ENCODE results near the gene TRIM27.
"Not testable (repeated sequence)": the region's sequence is repeated elsewhere in the genome, so short reads cannot be mapped to it uniquely, and the experiment has no call there.

The TRIM27 gene

DNA sequence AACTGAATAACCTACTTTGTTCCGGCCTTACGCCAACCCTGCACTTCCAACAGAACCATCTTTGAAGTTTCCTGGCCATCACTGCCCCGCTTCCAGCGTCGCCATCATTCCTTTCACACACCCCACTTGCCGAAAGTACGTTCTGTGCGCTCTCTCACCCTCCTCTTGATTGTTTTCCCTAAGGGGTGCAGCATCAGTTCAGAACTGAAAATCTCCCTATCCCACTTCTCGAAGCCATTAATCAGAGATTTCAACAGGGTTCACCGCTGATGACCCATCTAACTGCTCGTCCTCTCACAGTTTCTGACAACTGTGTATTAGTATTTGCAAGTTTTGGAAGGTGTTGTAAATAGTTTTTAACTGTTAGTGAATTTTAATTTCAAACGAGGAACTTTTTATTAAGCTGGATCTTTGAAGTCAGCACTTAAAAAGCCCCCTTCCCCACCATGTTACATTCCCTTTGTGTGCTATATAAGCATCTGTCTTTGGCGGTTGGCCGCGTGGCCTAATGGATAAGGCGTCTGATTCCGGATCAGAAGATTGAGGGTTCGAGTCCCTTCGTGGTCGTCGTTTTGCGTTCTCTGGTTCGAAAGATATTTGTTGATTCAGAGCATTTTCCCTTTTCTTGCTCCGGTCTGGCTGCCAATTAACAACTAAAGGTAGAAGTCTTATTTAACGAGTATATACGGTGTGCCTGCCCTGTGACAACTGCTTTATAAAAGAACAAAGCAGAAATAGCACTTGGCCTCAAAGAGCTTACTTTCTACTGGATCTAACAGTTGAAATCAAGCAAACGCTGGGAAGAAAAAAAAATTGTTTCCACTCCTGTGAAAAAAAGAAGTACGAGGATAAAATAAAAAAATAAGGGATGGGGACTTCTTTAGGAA lies 42.6 kb downstream of the TRIM27 start:
- Histone ChIP-seq H3K4me1 (ENCODE audit: control insufficient read depth, low read depth, low read length) (no peaks in the 10 kb centered on the region), H2AK5ac (ENCODE audit: low read length) (no peak overlapping the region), H3K27me3 (ENCODE audit: insufficient read depth, low read length, poor library complexity) (no peaks in the 10 kb centered on the region), H3K23ac (ENCODE audit: low read length) (no peak overlapping the region), H3K36me3 (ENCODE audit: control insufficient read depth, insufficient read depth, low read length) (no peaks in the 10 kb centered on the region), H3K27ac (ENCODE audit: low read depth, low read length) (no peak overlapping the region), H3K56ac (ENCODE audit: low read length) (peak overlapping the region; percentile 76), H2BK15ac (replicated peaks; ENCODE audit: low read depth) (no peak overlapping the region), H3K4me3 (ENCODE audit: low read length) (peak overlapping the region; percentile 28), H4K5ac (ENCODE audit: low read length) (no peak overlapping the region), H3K18ac (ENCODE audit: low read length) (no peak overlapping the region), H2BK120ac (ENCODE audit: low read depth, low read length) (no peak overlapping the region), H3K4me2 (ENCODE audit: low read length) (peak overlapping the region; percentile 6), H4K8ac (ENCODE audit: low read depth, low read length) (no peak overlapping the region), H3K4ac (ENCODE audit: low read depth, low read length) (no peak overlapping the region), H2BK5ac (ENCODE audit: low read length) (no peak overlapping the region), H3K9ac (ENCODE audit: low read length) (peak overlapping the region; percentile 31), H3K79me1 (ENCODE audit: low read length) (no peaks in the 10 kb centered on the region), H3K79me2 (ENCODE audit: control insufficient read depth, insufficient read depth, low read length) (no peaks in the 10 kb centered on the region)
- DNase-seq: peak; percentile 84
- WGBS (ENCODE audit: extremely low coverage, insufficient coverage, low lambda C conversion rate): no CpG with 5 or more reads among the region's 28 CpGs

DNA sequence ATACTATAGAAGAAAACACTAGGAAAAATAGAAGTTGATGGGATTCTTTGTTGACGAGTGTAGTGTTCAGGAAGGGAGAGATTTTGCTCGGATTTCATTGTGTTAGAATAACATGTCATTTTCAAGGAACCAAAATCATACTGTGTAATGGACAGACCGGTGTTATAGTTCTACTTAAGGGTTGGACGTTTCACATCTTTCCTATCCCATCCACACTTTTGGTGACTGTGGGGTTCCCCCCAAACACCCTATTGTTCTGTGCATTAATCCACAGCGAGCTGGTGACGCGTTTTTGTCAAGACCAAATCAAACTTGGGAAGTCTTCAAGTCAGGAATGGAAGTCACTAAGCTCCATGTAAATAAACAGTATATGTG lies 43.3 kb downstream of the TRIM27 start:
- no peak overlapping the region for H2BK5ac ChIP-seq (ENCODE audit: low read length)
- H2BK15ac ChIP-seq (replicated peaks; ENCODE audit: low read depth): no peak overlapping the region
- H3K56ac ChIP-seq (ENCODE audit: low read length): peak overlapping the region; percentile 76
- H3K4me2 ChIP-seq (ENCODE audit: low read length): peak overlapping the region; percentile 0
- no peaks in the 10 kb centered on the region for H3K79me2 ChIP-seq (ENCODE audit: control insufficient read depth, insufficient read depth, low read length)
- H3K27ac ChIP-seq (ENCODE audit: low read depth, low read length): no peak overlapping the region
- no peak overlapping the region for H2AK5ac ChIP-seq (ENCODE audit: low read length)
- H3K36me3 ChIP-seq (ENCODE audit: control insufficient read depth, insufficient read depth, low read length): no peaks in the 10 kb centered on the region
- H3K9ac ChIP-seq (ENCODE audit: low read length): peak overlapping the region; percentile 31
- no peaks in the 10 kb centered on the region for H3K79me1 ChIP-seq (ENCODE audit: low read length)
- H4K8ac ChIP-seq (ENCODE audit: low read depth, low read length): no peak overlapping the region
- no peak overlapping the region for H2BK120ac ChIP-seq (ENCODE audit: low read depth, low read length)
- H3K4ac ChIP-seq (ENCODE audit: low read depth, low read length): no peak overlapping the region
- no CpG with 5 or more reads among the region's 7 CpGs for WGBS (ENCODE audit: extremely low coverage, insufficient coverage, low lambda C conversion rate)
- no peaks in the 10 kb centered on the region for H3K27me3 ChIP-seq (ENCODE audit: insufficient read depth, low read length, poor library complexity)
- DNase-seq: no peak
- peak overlapping the region; percentile 28 for H3K4me3 ChIP-seq (ENCODE audit: low read length)
- H3K4me1 ChIP-seq (ENCODE audit: control insufficient read depth, low read depth, low read length): no peaks in the 10 kb centered on the region
- H3K23ac ChIP-seq (ENCODE audit: low read length): no peak overlapping the region
- H3K18ac ChIP-seq (ENCODE audit: low read length): no peak overlapping the region
- H4K5ac ChIP-seq (ENCODE audit: low read length): no peak overlapping the region

DNA sequence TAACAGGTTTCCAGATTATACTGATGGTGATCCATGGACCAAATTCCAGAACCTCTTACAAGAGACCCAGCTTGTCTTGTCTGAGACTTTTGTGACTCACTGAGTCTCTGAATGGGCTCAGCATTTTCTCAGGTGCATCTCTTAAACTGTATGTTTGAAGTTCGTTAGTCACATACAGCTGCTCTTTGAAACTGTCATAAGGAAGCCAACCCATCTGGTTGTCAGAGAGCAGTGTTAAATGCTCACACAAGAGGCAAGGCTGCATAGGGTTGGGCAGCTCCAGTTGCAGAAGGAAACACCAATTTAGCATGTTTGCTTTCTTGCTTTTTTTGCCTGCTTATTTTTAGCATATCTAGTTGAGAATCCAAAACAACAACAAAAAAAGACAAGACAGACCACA lies 47.1 kb downstream of the TRIM27 start:
- Histone ChIP-seq H3K18ac (ENCODE audit: low read length) (no peak overlapping the region), H2BK15ac (replicated peaks; ENCODE audit: low read depth) (no peak overlapping the region), H3K9ac (ENCODE audit: low read length) (no peak overlapping the region), H3K4me3 (ENCODE audit: low read length) (no peak overlapping the region), H3K79me2 (ENCODE audit: control insufficient read depth, insufficient read depth, low read length) (no peaks in the 10 kb centered on the region), H2AK5ac (ENCODE audit: low read length) (no peak overlapping the region), H3K4ac (ENCODE audit: low read depth, low read length) (no peak overlapping the region), H3K79me1 (ENCODE audit: low read length) (no peaks in the 10 kb centered on the region), H3K4me2 (ENCODE audit: low read length) (no peak overlapping the region), H3K23ac (ENCODE audit: low read length) (no peak overlapping the region), H4K5ac (ENCODE audit: low read length) (no peak overlapping the region), H3K27me3 (ENCODE audit: insufficient read depth, low read length, poor library complexity) (no peaks in the 10 kb centered on the region), H3K36me3 (ENCODE audit: control insufficient read depth, insufficient read depth, low read length) (no peaks in the 10 kb centered on the region), H3K4me1 (ENCODE audit: control insufficient read depth, low read depth, low read length) (no peaks in the 10 kb centered on the region), H2BK120ac (ENCODE audit: low read depth, low read length) (no peak overlapping the region), H2BK5ac (ENCODE audit: low read length) (no peak overlapping the region), H3K27ac (ENCODE audit: low read depth, low read length) (no peak overlapping the region), H4K8ac (ENCODE audit: low read depth, low read length) (no peak overlapping the region), H3K56ac (ENCODE audit: low read length) (no peak overlapping the region)
- no peak for DNase-seq
- WGBS (ENCODE audit: extremely low coverage, insufficient coverage, low lambda C conversion rate): no CpG with 5 or more reads among the region's 1 CpG

- H4K5ac ChIP-seq (ENCODE audit: low read length): no peak overlapping the region
- DNase-seq: no peak
- no peaks in the 10 kb centered on the region for H3K27me3 ChIP-seq (ENCODE audit: insufficient read depth, low read length, poor library complexity)
- H2AK5ac ChIP-seq (ENCODE audit: low read length): no peak overlapping the region
- no peak overlapping the region for H4K8ac ChIP-seq (ENCODE audit: low read depth, low read length)
- no peak overlapping the region for H3K4ac ChIP-seq (ENCODE audit: low read depth, low read length)
- WGBS (ENCODE audit: extremely low coverage, insufficient coverage, low lambda C conversion rate): no CpG with 5 or more reads among the region's 6 CpGs
- H3K56ac ChIP-seq (ENCODE audit: low read length): no peak overlapping the region
- H3K27ac ChIP-seq (ENCODE audit: low read depth, low read length): no peak overlapping the region
- no peak overlapping the region for H2BK5ac ChIP-seq (ENCODE audit: low read length)
- no peaks in the 10 kb centered on the region for H3K36me3 ChIP-seq (ENCODE audit: control insufficient read depth, insufficient read depth, low read length)
- H3K4me2 ChIP-seq (ENCODE audit: low read length): no peak overlapping the region
- H2BK120ac ChIP-seq (ENCODE audit: low read depth, low read length): no peak overlapping the region
- H2BK15ac ChIP-seq (replicated peaks; ENCODE audit: low read depth): no peak overlapping the region
- H3K23ac ChIP-seq (ENCODE audit: low read length): no peak overlapping the region
- no peak overlapping the region for H3K9ac ChIP-seq (ENCODE audit: low read length)
- H3K79me2 ChIP-seq (ENCODE audit: control insufficient read depth, insufficient read depth, low read length): no peaks in the 10 kb centered on the region
- H3K79me1 ChIP-seq (ENCODE audit: low read length): no peaks in the 10 kb centered on the region
- H3K18ac ChIP-seq (ENCODE audit: low read length): no peak overlapping the region
- H3K4me3 ChIP-seq (ENCODE audit: low read length): no peak overlapping the region
- no peaks in the 10 kb centered on the region for H3K4me1 ChIP-seq (ENCODE audit: control insufficient read depth, low read depth, low read length)
Measured at GRCh38 chr6:28875191-28875747, 48.5 kb downstream of the TRIM27 start.

- DNase-seq; H3K4me3 ChIP-seq (ENCODE audit: low read length): not testable (repeated sequence)
- no CpG with 5 or more reads among the region's 28 CpGs for WGBS (ENCODE audit: extremely low coverage, insufficient coverage, low lambda C conversion rate)
Measured at GRCh38 chr6:28872157-28872817, 51.5 kb downstream of the TRIM27 start.

More at GRCh38 chr6:28872157-28872817, 51.5 kb downstream of the TRIM27 start:
- not testable (repeated sequence) for H3K18ac ChIP-seq (ENCODE audit: low read length); H3K56ac ChIP-seq (ENCODE audit: low read length); H4K8ac ChIP-seq (ENCODE audit: low read depth, low read length); H2BK15ac ChIP-seq (replicated peaks; ENCODE audit: low read depth); H3K36me3 ChIP-seq (ENCODE audit: control insufficient read depth, insufficient read depth, low read length); H3K9ac ChIP-seq (ENCODE audit: low read length); H3K4ac ChIP-seq (ENCODE audit: low read depth, low read length); H3K4me2 ChIP-seq (ENCODE audit: low read length); H2BK5ac ChIP-seq (ENCODE audit: low read length); H2AK5ac ChIP-seq (ENCODE audit: low read length); H3K4me1 ChIP-seq (ENCODE audit: control insufficient read depth, low read depth, low read length); H2BK120ac ChIP-seq (ENCODE audit: low read depth, low read length); H3K79me2 ChIP-seq (ENCODE audit: control insufficient read depth, insufficient read depth, low read length); H3K27me3 ChIP-seq (ENCODE audit: insufficient read depth, low read length, poor library complexity); H3K79me1 ChIP-seq (ENCODE audit: low read length); H3K27ac ChIP-seq (ENCODE audit: low read depth, low read length); H4K5ac ChIP-seq (ENCODE audit: low read length); H3K23ac ChIP-seq (ENCODE audit: low read length)

Measured in mesendoderm (in vitro differentiated cells).